H9 (cell line): Measurements from ENCODE around the gene RAD23B. TPM values are rescaled to one million over a fixed set of nuclear protein-coding genes. Genes with fewer than 3 reads are reported as not detected.

Source experiments
- DNase-seq: peaks from one replicate; pipeline ENCODE4 v3.0.0-alpha.2; 2017
- H2AFZ ChIP-seq: one replicate; pipeline ENCODE4 v1.6.1; 2013; ENCODE audit warnings: mild to moderate bottlenecking, low read length, control low read depth, moderate library complexity
- H2AK5ac ChIP-seq: 2 replicates; pipeline ENCODE4 v1.6.1; 2013; ENCODE audit warnings: low read length, control low read depth, mixed read lengths; ENCODE audit not compliant: insufficient read length
- H2BK120ac ChIP-seq: one replicate; pipeline ENCODE4 v1.6.1; 2013; ENCODE audit warnings: low read depth, mild to moderate bottlenecking, low read length, control low read depth, inconsistent platforms; ENCODE audit not compliant: poor library complexity, severe bottlenecking
- H2BK12ac ChIP-seq: 2 replicates; pipeline ENCODE4 v1.6.1; 2013; ENCODE audit warnings: low read length, control low read depth, mixed read lengths, low read depth; ENCODE audit not compliant: insufficient read length
- H2BK15ac ChIP-seq: 2 replicates; pipeline ENCODE4 v1.6.1; 2013; ENCODE audit warnings: low read depth, low read length, control low read depth
- H2BK20ac ChIP-seq: one replicate; pipeline ENCODE4 v1.6.1; 2013; ENCODE audit warnings: low read depth, mild to moderate bottlenecking, low read length, control low read depth, inconsistent platforms; ENCODE audit not compliant: poor library complexity, severe bottlenecking
- H2BK5ac ChIP-seq: 2 replicates; pipeline ENCODE4 v1.6.1; 2013; ENCODE audit warnings: low read length, control low read depth, mixed read lengths; ENCODE audit not compliant: insufficient read length
- H3K14ac ChIP-seq: 2 replicates; pipeline ENCODE4 v1.6.1; 2013; ENCODE audit warnings: low read length, control low read depth; ENCODE audit not compliant: insufficient read depth
- H3K18ac ChIP-seq: 2 replicates; pipeline ENCODE4 v1.6.1; 2013; ENCODE audit warnings: low read depth, mild to moderate bottlenecking, mixed read lengths, low read length, control low read depth; ENCODE audit not compliant: insufficient read length
- H3K23ac ChIP-seq: 2 replicates; pipeline ENCODE4 v1.6.1; 2013; ENCODE audit warnings: low read length, control low read depth, mixed read lengths, low read depth; ENCODE audit not compliant: insufficient read length
- H3K23me2 ChIP-seq: 2 replicates; pipeline ENCODE4 v1.6.1; 2013; ENCODE audit warnings: low read depth, mild to moderate bottlenecking, mixed read lengths, low read length, control low read depth; ENCODE audit not compliant: insufficient read length, poor library complexity, severe bottlenecking
- H3K27ac ChIP-seq: 2 replicates; pipeline ENCODE4 v1.5.1; 2013; ENCODE audit warnings: low read length, control low read depth, mixed read lengths, low read depth; ENCODE audit not compliant: insufficient read length
- H3K27me3 ChIP-seq: 2 replicates; pipeline ENCODE4 v1.6.1; 2013; ENCODE audit warnings: low read length, control low read depth, inconsistent platforms; ENCODE audit not compliant: insufficient read depth
- H3K4ac ChIP-seq: 2 replicates; pipeline ENCODE4 v1.6.1; 2013; ENCODE audit warnings: low read depth, mild to moderate bottlenecking, control low read depth, inconsistent platforms, low read length, moderate library complexity
- H3K4me1 ChIP-seq: 2 replicates; pipeline ENCODE4 v1.6.1; 2013; ENCODE audit warnings: low read length, control low read depth, inconsistent platforms; ENCODE audit not compliant: insufficient read depth
- H3K4me2 ChIP-seq: 2 replicates; pipeline ENCODE4 v1.6.1; 2013; ENCODE audit warnings: low read length, control low read depth, mixed read lengths; ENCODE audit not compliant: insufficient read length, insufficient read depth
- H3K56ac ChIP-seq: 2 replicates; pipeline ENCODE4 v1.6.1; 2013; ENCODE audit warnings: low read depth, mild to moderate bottlenecking, mixed read lengths, low read length, control low read depth; ENCODE audit not compliant: insufficient read length
- H3K79me1 ChIP-seq: 2 replicates; pipeline ENCODE4 v1.6.1; 2013; ENCODE audit warnings: low read depth, mild to moderate bottlenecking, moderate library complexity, low read length, control low read depth, inconsistent platforms; ENCODE audit not compliant: insufficient read depth, poor library complexity, severe bottlenecking
- H3K79me2 ChIP-seq: 2 replicates; pipeline ENCODE4 v1.6.1; 2013; ENCODE audit warnings: low read length, control low read depth, inconsistent platforms; ENCODE audit not compliant: insufficient read depth
- H3K9ac ChIP-seq: 2 replicates; pipeline ENCODE4 v1.6.1; 2013; ENCODE audit warnings: low read length, control low read depth, mixed read lengths; ENCODE audit not compliant: insufficient read length; ENCODE audit errors: extremely low read depth
- H3K9me3 ChIP-seq: one replicate; pipeline ENCODE4 v1.6.1; 2013; ENCODE audit warnings: low read depth, low read length, inconsistent platforms; ENCODE audit not compliant: control insufficient read depth
- H3T11ph ChIP-seq: one replicate; pipeline ENCODE4 v1.6.1; 2013; ENCODE audit warnings: mild to moderate bottlenecking, low read length, control low read depth, inconsistent platforms
- H4K20me1 ChIP-seq: one replicate; pipeline ENCODE4 v1.6.1; 2013; ENCODE audit not compliant: control insufficient read depth, insufficient read length, insufficient read depth
- H4K5ac ChIP-seq: 2 replicates; pipeline ENCODE4 v1.6.1; 2013; ENCODE audit warnings: low read depth, mild to moderate bottlenecking, mixed read lengths, low read length, control low read depth; ENCODE audit not compliant: insufficient read length
- H4K8ac ChIP-seq: replicated peaks from 2 replicates; pipeline ENCODE4 v1.6.1; 2013; ENCODE audit warnings: low read length, control low read depth, mixed read lengths, low read depth; ENCODE audit not compliant: insufficient read length
- H4K91ac ChIP-seq: 2 replicates; pipeline ENCODE4 v1.6.1; 2013; ENCODE audit warnings: low read depth, mild to moderate bottlenecking, moderate library complexity, mixed read lengths, low read length, control low read depth; ENCODE audit not compliant: insufficient read length
- H3K27ac Mint-ChIP-seq, 3 experiments: 2 replicates in 2 of 3; 3 replicates in 1 of 3; pipeline ENCODE4 v1.8.0; 2020 to 2021; ENCODE audit warnings: mixed read lengths in 3 of 3, mild to moderate bottlenecking in 1 of 3, moderate library complexity in 1 of 3
- H3K27me3 Mint-ChIP-seq: 2 replicates; pipeline ENCODE4 v1.8.0; 2021; ENCODE audit warnings: low read depth, mild to moderate bottlenecking, moderate library complexity, mixed read lengths
- H3K36me3 Mint-ChIP-seq, 3 experiments: 2 replicates in 2 of 3; 3 replicates in 1 of 3; pipeline ENCODE4 v1.8.0; 2020 to 2021; ENCODE audit warnings: low read depth in 3 of 3, mixed read lengths in 3 of 3; ENCODE audit not compliant: insufficient read depth in 1 of 3
- H3K4me1 Mint-ChIP-seq, 2 experiments: 2 replicates each; pipeline ENCODE4 v1.8.0; 2020; ENCODE audit warnings: mixed read lengths in 2 of 2
- H3K4me3 Mint-ChIP-seq, 2 experiments: 2 replicates in 1 of 2; 3 replicates in 1 of 2; pipeline ENCODE4 v1.8.0; 2020 to 2021; ENCODE audit warnings: mild to moderate bottlenecking in 2 of 2, mixed read lengths in 2 of 2, moderate library complexity in 1 of 2
- H3K9me3 Mint-ChIP-seq, 2 experiments: 2 replicates in 1 of 2; 3 replicates in 1 of 2; pipeline ENCODE4 v1.8.0; 2020; ENCODE audit warnings: mild to moderate bottlenecking in 2 of 2, mixed read lengths in 2 of 2, moderate library complexity in 1 of 2
- CTCF ChIP-seq: fragments of 200-600 bp; sonication (generic); conservative IDR thresholded peaks from 3 replicates; pipeline ENCODE4 v1.8.0; 2021; ENCODE audit warnings: antibody characterized with exemption, mild to moderate bottlenecking
- WGBS: extraction: QIAGEN DNeasy Blood & Tissue Kit; methylation state at CpG from one replicate; pipeline ENCODE4 v1.1.7; 2013; ENCODE audit warnings: missing lambda C conversion rate, low lambda C conversion rate, mixed read lengths; ENCODE audit not compliant: insufficient read length; ENCODE audit errors: extremely low coverage; 5-methylcytosine and 5-hydroxymethylcytosine counted together
- total RNA-seq: library from RNA; stranded (reverse); gene quantifications from 2 replicates; pipeline ENCODE4 v1.2.1, GENCODE V29; 2021

Gene RAD23B
- total RNA-seq, 1 experiment from 2014 or later: 154 TPM

GRCh38 chr9:107261106-107261505 is 22.0 kb upstream of the RAD23B start:
- no peak overlapping the region for H3K9ac ChIP-seq
- WGBS: no CpG with 5 or more reads among the region's 5 CpGs
- H4K20me1 ChIP-seq: no peaks in the 10 kb centered on the region
- H3K79me1 ChIP-seq: no peaks in the 10 kb centered on the region
- DNase-seq: no peak
- H4K8ac ChIP-seq: no peak overlapping the region
- H3K4ac ChIP-seq: no peak overlapping the region
- H3K56ac ChIP-seq: no peak overlapping the region
- H4K91ac ChIP-seq: no peak overlapping the region
- H3K27me3 Mint-ChIP-seq: no peaks in the 10 kb centered on the region
- no peak overlapping the region for H3T11ph ChIP-seq
- peaks cover 0 to 9% (median 0%) of the 10 kb centered on the region in 3 experiments; a peak in 2 of 7 replicates for H3K36me3 Mint-ChIP-seq
- H3K4me1 ChIP-seq: no peaks in the 10 kb centered on the region
- no peak overlapping the region for H2BK15ac ChIP-seq
- no peak overlapping the region for H2BK12ac ChIP-seq
- no peak for TF ChIP-seq CTCF
- no peak overlapping the region for H2BK20ac ChIP-seq
- H3K27ac ChIP-seq: no peak overlapping the region
- H2BK120ac ChIP-seq: no peak overlapping the region
- H3K27ac Mint-ChIP-seq: no peak overlapping the region
- H3K9me3 ChIP-seq: no peaks in the 10 kb centered on the region
- no peak overlapping the region for H3K14ac ChIP-seq
- no peak overlapping the region for H3K23ac ChIP-seq
- H2AFZ ChIP-seq: no peak overlapping the region
- peaks cover 7 to 10% of the 10 kb centered on the region in 2 experiments; a peak in 3 of 5 replicates for H3K9me3 Mint-ChIP-seq
- no peak overlapping the region for H2AK5ac ChIP-seq
- no peaks in the 10 kb centered on the region for H3K23me2 ChIP-seq
- H3K4me3 Mint-ChIP-seq: no peak overlapping the region
- no peak overlapping the region for H4K5ac ChIP-seq
- no peak overlapping the region for H2BK5ac ChIP-seq
- no peaks in the 10 kb centered on the region for H3K27me3 ChIP-seq
- H3K4me1 Mint-ChIP-seq: peaks cover 3% of the 10 kb centered on the region in 2 experiments; a peak in 3 of 4 replicates
- H3K18ac ChIP-seq: no peak overlapping the region
- H3K79me2 ChIP-seq: no peaks in the 10 kb centered on the region
- no peak overlapping the region for H3K4me2 ChIP-seq
